Stimulated activated naive CD8-positive, alpha-beta T cell treated with anti-CD3 and anti-CD28 coated beads, Interleukin-15, amount 100 ng/mL, for 72 hours (primary cell): ENCODE data around the gene BCL2.
"Not testable (repeated sequence)": the region's sequence is repeated elsewhere in the genome, so short reads cannot be mapped to it uniquely, and the experiment has no call there.

ENCODE experiments used
- ATAC-seq: fragments of 150-1000 bp; cut with Tn5 transposase; 2 replicates; pipeline ENCODE4 v1.10.0; 2021; ENCODE audit warnings: mild to moderate bottlenecking, moderate library complexity
- DNase-seq, 2 donors: peaks; one replicate each; pipeline ENCODE4 v3.0.0; 2021 to 2022
- H3K27ac Mint-ChIP-seq, 2 donors: one replicate each; pipeline ENCODE4 v1.8.0; 2022; ENCODE audit warnings: mild to moderate bottlenecking in 2 of 2, mixed read lengths in 2 of 2, moderate library complexity in 2 of 2
- H3K27me3 Mint-ChIP-seq: one replicate; pipeline ENCODE4 v1.8.0; 2022; ENCODE audit warnings: mixed read lengths
- H3K4me1 Mint-ChIP-seq: one replicate; pipeline ENCODE4 v1.8.0; 2022; ENCODE audit warnings: mild to moderate bottlenecking, mixed read lengths
- H3K4me3 Mint-ChIP-seq, 2 donors: one replicate each; pipeline ENCODE4 v1.8.0; 2022; ENCODE audit warnings: mild to moderate bottlenecking in 2 of 2, mixed read lengths in 2 of 2, moderate library complexity in 1 of 2
- H3K9me3 Mint-ChIP-seq, 2 donors: one replicate each; pipeline ENCODE4 v1.8.0; 2022; ENCODE audit warnings: mixed read lengths in 2 of 2

The BCL2 gene

DNA sequence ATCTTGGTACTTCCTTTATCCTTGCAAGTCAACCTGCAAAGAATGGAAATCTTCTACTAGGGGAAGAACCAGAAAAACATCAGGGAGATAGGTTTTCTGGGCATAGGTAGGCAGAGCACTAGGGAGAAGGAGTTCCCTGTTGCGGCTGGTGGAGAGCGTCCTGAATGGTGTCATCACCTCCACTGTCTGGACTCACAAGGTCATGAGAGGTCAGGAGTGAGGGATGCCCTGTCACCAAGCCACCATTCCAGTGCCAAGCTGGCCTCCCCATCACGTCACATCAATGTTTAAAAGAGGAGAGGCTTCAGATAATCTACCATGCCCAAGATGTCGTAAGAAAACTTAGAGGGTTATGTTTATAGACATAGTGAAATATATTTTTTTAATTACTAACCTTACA lies 72.1 kb downstream of the BCL2 start:
- no peak for DNase-seq
- Mint-ChIP-seq H3K27me3 (no peaks in the 10 kb centered on the region), H3K27ac (peak overlapping the region; percentile 13 to 42), H3K9me3 (peaks cover 3 to 6% of the 10 kb centered on the region in 2 donors), H3K4me1 (peaks cover 64% of the 10 kb centered on the region), H3K4me3 (no peak overlapping the region)
- no peak for ATAC-seq

GRCh38 chr18:63245600-63245999 lies 74.0 kb downstream of the BCL2 start:
- H3K9me3 Mint-ChIP-seq = peaks cover 0 to 4% of the 10 kb centered on the region in 2 donors
- ATAC-seq = no peak
- H3K4me3 Mint-ChIP-seq = no peak overlapping the region
- DNase-seq = no peak
- H3K27me3 Mint-ChIP-seq = no peaks in the 10 kb centered on the region
- H3K4me1 Mint-ChIP-seq = peaks cover 57% of the 10 kb centered on the region
- H3K27ac Mint-ChIP-seq = no peak overlapping the region

DNA sequence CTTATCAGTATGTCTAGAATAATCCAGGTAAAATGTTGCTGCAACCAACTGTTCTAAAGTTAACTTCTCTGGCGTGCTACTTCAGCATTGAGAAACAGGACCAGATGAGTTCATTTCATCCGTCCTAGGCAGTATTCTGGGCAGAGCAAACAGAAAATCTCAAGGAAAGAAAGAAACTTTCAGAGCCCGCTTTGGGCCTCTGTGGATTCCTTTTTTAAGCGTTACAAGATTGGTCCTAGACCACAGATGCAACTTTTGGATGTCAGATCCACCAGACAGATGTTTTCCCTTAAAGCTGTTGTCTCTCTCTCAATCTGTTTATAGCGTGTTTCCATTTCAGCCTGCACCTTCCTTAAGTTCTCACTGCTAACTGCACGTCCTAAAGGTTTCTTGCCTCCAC lies 75.0 kb downstream of the BCL2 start:
- H3K4me1 Mint-ChIP-seq = peaks cover 55% of the 10 kb centered on the region
- H3K9me3 Mint-ChIP-seq = peaks cover 0 to 4% of the 10 kb centered on the region in 2 donors
- no peaks in the 10 kb centered on the region for H3K27me3 Mint-ChIP-seq
- ATAC-seq = no peak
- DNase-seq = no peak
- peak overlapping the region in 1 of 2 donors; percentile 88 for H3K27ac Mint-ChIP-seq
- no peak overlapping the region for H3K4me3 Mint-ChIP-seq

DNA sequence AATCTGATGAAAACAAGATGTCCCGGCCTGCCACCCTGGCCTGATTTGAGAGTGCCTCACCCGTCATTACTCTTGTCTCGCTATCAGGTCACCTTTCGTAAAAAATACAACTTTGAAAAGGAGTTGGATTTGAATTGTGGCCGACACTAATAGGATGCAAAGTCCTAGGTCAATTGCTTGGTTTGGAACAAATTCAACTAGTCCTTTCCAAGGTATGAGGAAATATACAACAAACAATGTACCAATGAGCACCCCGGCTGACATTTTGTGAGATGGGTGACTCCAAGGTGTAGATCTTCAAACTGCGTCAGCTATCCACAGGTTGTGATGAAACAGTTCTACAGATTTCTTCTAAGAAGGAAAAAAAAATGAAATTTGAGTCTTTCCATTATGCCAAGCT lies 77.8 kb downstream of the BCL2 start:
- Mint-ChIP-seq H3K27ac (no peak overlapping the region), H3K9me3 (peaks cover 5 to 10% of the 10 kb centered on the region in 2 donors), H3K4me3 (no peak overlapping the region), H3K27me3 (no peaks in the 10 kb centered on the region), H3K4me1 (peaks cover 66% of the 10 kb centered on the region)
- no peak for DNase-seq
- ATAC-seq = no peak

GRCh38 chr18:63241317-63241712 lies 78.3 kb downstream of the BCL2 start:
- Mint-ChIP-seq H3K4me3 (no peak overlapping the region), H3K4me1 (peaks cover 66% of the 10 kb centered on the region), H3K9me3 (peaks cover 6 to 14% of the 10 kb centered on the region in 2 donors), H3K27ac (no peak overlapping the region), H3K27me3 (no peaks in the 10 kb centered on the region)
- DNase-seq = no peak
- ATAC-seq = no peak

DNA sequence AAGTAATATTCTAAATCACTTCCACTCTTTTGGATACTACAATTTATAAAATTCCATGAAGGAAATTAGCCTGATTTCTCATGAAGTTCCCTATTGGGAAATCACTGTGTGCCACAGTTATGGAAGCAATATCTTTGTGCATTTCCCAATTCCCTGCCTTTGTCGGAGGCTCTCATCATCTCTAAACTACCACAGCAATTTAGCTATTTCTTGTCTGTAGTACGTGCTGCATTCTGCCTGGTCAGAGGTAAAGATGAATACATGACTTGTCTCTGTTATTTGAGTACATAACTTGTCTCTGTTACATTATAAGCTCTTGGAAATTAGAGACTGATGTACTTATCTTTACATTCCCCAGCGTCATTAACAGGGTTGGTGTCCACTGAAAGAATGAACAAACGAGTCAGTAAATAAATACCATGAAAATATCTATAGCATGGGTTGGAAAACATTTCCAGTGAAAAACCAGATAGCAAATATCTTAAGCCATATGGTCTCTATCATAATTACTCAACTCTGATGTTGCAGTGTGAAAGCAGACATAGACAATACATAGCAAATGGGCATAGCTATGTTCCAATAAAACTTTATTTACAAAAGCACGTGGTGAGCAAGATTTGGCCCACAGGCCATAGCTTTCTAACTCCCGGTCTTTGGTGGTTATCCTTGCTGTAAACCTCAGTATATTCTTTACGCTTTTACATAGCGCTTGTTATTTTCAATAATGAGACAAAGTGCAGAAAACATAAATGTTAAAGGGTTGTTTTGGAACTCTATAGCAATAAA lies 78.8 kb downstream of the BCL2 start:
- Mint-ChIP-seq H3K27me3 (no peaks in the 10 kb centered on the region), H3K4me3 (no peak overlapping the region), H3K27ac (no peak overlapping the region), H3K4me1 (peaks cover 66% of the 10 kb centered on the region), H3K9me3 (peaks cover 10 to 20% of the 10 kb centered on the region in 2 donors)
- ATAC-seq (no peak), DNase-seq (no peak)

DNA sequence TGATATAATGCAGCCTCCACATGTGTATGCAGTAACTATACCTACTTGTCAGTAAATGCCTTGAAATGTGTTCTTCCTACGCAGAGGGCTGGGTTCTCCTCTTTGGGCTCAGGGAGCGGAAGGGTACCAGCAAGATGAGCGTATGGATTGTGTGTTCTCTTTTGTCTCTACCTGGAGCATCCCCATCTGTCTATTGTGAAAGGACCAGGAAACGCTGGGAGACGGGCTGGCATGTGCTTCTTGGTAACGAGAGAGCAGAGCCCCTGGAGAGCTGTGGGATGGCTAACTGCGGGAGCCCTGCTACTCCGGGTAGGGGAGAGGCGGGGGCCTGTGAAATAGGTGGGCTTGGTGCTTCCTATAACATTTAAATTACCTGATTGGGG lies 80.9 kb downstream of the BCL2 start:
- DNase-seq = no peak
- no peak overlapping the region for H3K27ac Mint-ChIP-seq
- no peak for ATAC-seq
- H3K4me1 Mint-ChIP-seq = peaks cover 74% of the 10 kb centered on the region
- H3K9me3 Mint-ChIP-seq = peaks cover 20 to 25% of the 10 kb centered on the region in 2 donors
- H3K4me3 Mint-ChIP-seq = no peak overlapping the region
- no peaks in the 10 kb centered on the region for H3K27me3 Mint-ChIP-seq

DNA sequence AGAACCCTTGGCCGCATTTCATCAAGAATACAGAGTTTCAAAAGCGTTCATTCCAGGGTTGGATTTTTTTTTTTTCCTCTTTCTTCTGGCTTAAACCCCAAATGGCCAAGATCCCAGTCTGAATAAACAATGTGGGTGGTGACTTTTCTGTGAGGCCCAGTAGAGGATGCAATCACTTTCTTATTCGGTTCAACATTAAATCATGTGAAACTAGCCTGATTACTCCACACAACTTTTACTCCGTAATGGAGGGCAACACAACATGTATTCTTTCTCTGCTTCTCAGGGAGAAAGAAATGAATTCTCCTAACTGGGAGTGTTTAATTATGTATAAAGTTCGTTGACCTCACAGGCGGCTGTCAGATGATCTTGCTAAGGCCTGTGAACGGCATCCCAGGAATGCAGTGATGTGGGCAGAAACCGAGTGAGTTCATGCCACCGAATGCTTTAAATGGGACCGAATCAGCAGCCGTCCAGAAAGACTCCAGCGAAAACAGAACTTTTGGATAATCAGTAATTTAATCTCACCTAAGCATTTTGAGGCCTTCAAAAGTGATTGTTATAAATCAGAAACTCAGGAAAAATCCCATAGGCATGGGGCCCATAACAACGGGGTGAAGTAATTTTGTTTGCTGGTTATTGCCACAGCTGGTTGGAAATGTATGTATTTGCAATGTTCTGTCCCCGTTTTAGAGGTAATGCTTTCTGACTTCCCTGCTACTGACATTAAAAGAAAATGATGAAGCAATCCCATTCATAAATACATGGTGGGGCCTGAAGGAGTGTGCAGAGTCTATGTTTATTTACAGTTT lies 81.5 kb downstream of the BCL2 start:
- DNase-seq = no peak
- H3K4me1 Mint-ChIP-seq = peaks cover 78% of the 10 kb centered on the region
- ATAC-seq = no peak
- H3K9me3 Mint-ChIP-seq = peaks cover 20 to 25% of the 10 kb centered on the region in 2 donors
- no peak overlapping the region for H3K4me3 Mint-ChIP-seq
- no peaks in the 10 kb centered on the region for H3K27me3 Mint-ChIP-seq
- H3K27ac Mint-ChIP-seq = no peak overlapping the region

- H3K4me3 Mint-ChIP-seq = peak overlapping the region in 1 of 2 donors; percentile 26
- H3K4me1 Mint-ChIP-seq = peaks cover 79% of the 10 kb centered on the region
- H3K9me3 Mint-ChIP-seq = peaks cover 20 to 25% of the 10 kb centered on the region in 2 donors
- H3K27me3 Mint-ChIP-seq = no peaks in the 10 kb centered on the region
- H3K27ac Mint-ChIP-seq = peak overlapping the region in 1 of 2 donors; percentile 42
- ATAC-seq = no peak
- no peak for DNase-seq
Observed at GRCh38 chr18:63236921-63237846, 82.4 kb downstream of the BCL2 start.

GRCh38 chr18:63236406-63236805 lies 83.2 kb downstream of the BCL2 start:
- H3K9me3 Mint-ChIP-seq = peaks cover 20 to 25% of the 10 kb centered on the region in 2 donors
- no peaks in the 10 kb centered on the region for H3K27me3 Mint-ChIP-seq
- H3K4me3 Mint-ChIP-seq = peak overlapping the region; percentile 26 to 35
- DNase-seq (no peak), ATAC-seq (no peak)
- H3K4me1 Mint-ChIP-seq = peaks cover 86% of the 10 kb centered on the region
- H3K27ac Mint-ChIP-seq = peak overlapping the region; percentile 87 to 91

- H3K4me1 Mint-ChIP-seq = peaks cover 91% of the 10 kb centered on the region
- not testable (repeated sequence) for ATAC-seq, H3K27me3 Mint-ChIP-seq
- H3K27ac Mint-ChIP-seq = peak overlapping the region; percentile 87 to 91
- H3K4me3 Mint-ChIP-seq = peak overlapping the region; percentile 26 to 35
- H3K9me3 Mint-ChIP-seq = peaks cover 20 to 25% of the 10 kb centered on the region in 2 donors
- peak in 1 of 2 donors; percentile 27 for DNase-seq
Observed at GRCh38 chr18:63235920-63236319, 83.6 kb downstream of the BCL2 start.

DNA sequence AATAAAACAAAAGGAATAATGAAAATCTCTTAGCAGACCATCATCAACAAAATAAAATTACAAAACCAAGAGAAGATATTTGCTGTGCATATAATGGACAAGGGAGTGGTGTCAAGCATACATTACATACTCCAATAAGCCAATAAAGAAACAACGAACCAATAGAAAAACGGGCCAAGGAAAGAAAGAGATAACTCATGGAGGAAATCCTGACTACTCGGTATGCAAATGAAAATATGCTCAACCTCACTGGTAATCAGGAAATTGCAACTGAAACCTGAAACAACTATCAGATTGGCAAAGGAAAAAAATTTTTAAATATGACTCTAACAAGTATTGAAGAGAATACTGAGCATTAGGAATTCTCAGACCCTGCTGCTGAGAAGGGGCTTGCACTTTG lies 84.7 kb downstream of the BCL2 start:
- peak; percentile 47 for ATAC-seq
- no peak for DNase-seq
- H3K9me3 Mint-ChIP-seq = peaks cover 20 to 25% of the 10 kb centered on the region in 2 donors
- peaks cover 93% of the 10 kb centered on the region for H3K4me1 Mint-ChIP-seq
- H3K27ac Mint-ChIP-seq = peak overlapping the region in 1 of 2 donors; percentile 13
- H3K4me3 Mint-ChIP-seq = peak overlapping the region; percentile 48 to 55
- H3K27me3 Mint-ChIP-seq = no peaks in the 10 kb centered on the region

- ATAC-seq = peak; percentile 34
- peaks cover 96% of the 10 kb centered on the region for H3K4me1 Mint-ChIP-seq
Observed at GRCh38 chr18:63234432-63234831, 85.1 kb downstream of the BCL2 start.

DNA sequence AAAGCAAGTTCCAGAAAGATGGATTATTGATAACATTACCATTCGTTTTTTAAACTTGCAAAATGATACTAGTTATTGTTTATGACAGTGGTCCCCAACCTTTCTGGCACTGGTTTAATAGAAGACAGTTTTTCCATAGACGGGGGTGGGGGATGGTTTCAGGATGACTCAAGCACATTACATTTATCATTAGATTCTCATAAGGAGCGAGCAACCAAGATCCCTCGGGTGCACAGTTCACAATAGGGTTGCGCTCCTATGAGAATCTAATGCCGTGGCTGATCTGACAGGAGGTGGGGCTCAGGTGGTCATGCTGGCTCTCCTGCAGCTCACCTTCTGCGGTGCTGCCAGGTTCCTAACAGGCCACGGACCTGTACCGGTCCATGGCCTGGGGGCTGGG lies 86.2 kb downstream of the BCL2 start:
- Mint-ChIP-seq H3K27ac (peak overlapping the region; percentile 55 to 85), H3K27me3 (no peaks in the 10 kb centered on the region), H3K9me3 (peaks cover 20 to 25% of the 10 kb centered on the region in 2 donors), H3K4me3 (peak overlapping the region; percentile 59 to 70), H3K4me1 (peaks cover 95% of the 10 kb centered on the region)
- peak in 1 of 2 donors; percentile 38 for DNase-seq
- peak; percentile 77 for ATAC-seq

More at GRCh38 chr18:63234432-63234831, 85.1 kb downstream of the BCL2 start:
- H3K27me3 Mint-ChIP-seq = no peaks in the 10 kb centered on the region
- no peak for DNase-seq
- H3K27ac Mint-ChIP-seq = peak overlapping the region; percentile 27 to 44
- H3K4me3 Mint-ChIP-seq = peak overlapping the region; percentile 48 to 55
- peaks cover 20 to 25% of the 10 kb centered on the region in 2 donors for H3K9me3 Mint-ChIP-seq

- no peak for DNase-seq
- peaks cover 20 to 25% of the 10 kb centered on the region in 2 donors for H3K9me3 Mint-ChIP-seq
- H3K27me3 Mint-ChIP-seq = no peaks in the 10 kb centered on the region
- no peak overlapping the region for H3K27ac Mint-ChIP-seq
- peak; percentile 40 for ATAC-seq
- peaks cover 95% of the 10 kb centered on the region for H3K4me1 Mint-ChIP-seq
- H3K4me3 Mint-ChIP-seq = peak overlapping the region; percentile 59 to 70
Observed at GRCh38 chr18:63232826-63233225, 86.7 kb downstream of the BCL2 start.
